HL-60 (cell line): Measurements from ENCODE around the gene SERPINE1.

Source experiments
- DNase-seq, 2 experiments: peaks; one replicate each; pipeline ENCODE4 v3.0.0-alpha.2; 2010 to 2020; ENCODE audit warnings: low read depth in 1 of 2, low spot score in 1 of 2
- H3K27ac ChIP-seq: fragments of 250-450 bp; sonication (Bioruptor Pico); replicated peaks from 2 replicates; pipeline ENCODE4 v1.5.1; 2020; ENCODE audit warnings: mild to moderate bottlenecking, moderate library complexity
- H3K27me3 ChIP-seq: fragments of 250-450 bp; sonication (Bioruptor Pico); 2 replicates; pipeline ENCODE4 v1.5.1; 2021; ENCODE audit warnings: mild to moderate bottlenecking, moderate library complexity; ENCODE audit not compliant: insufficient read depth, poor library complexity, severe bottlenecking
- H3K4me3 ChIP-seq: replicated peaks from 2 replicates; pipeline ENCODE4 v1.5.1; 2011; ENCODE audit warnings: mild to moderate bottlenecking, control low read depth, low read length; ENCODE audit not compliant: insufficient read depth
- GABPA ChIP-seq: IDR thresholded peaks from 2 replicates; pipeline ENCODE4 v1.6.1; 2012; ENCODE audit warnings: low read depth
- POLR2AphosphoS5 ChIP-seq: IDR thresholded peaks from 2 replicates; pipeline ENCODE4 v1.6.1; 2012; ENCODE audit warnings: low read depth
- SPI1 ChIP-seq: IDR thresholded peaks from 2 replicates; pipeline ENCODE4 v1.6.1; 2012; ENCODE audit warnings: low read depth, mild to moderate bottlenecking, borderline replicate concordance
- TF ChIP-seq, protein P1 (sequence below): IDR thresholded peaks from one replicate; pipeline ENCODE4 v1.5.1; 2011; ENCODE audit warnings: low read length, control low read depth, inconsistent platforms; ENCODE audit not compliant: insufficient read depth
- TF ChIP-seq, protein P2 (sequence below): IDR thresholded peaks from 2 replicates; pipeline ENCODE4 v1.6.1; 2012; ENCODE audit warnings: low read depth; ENCODE audit not compliant: insufficient replicate concordance

SERPINE1 gene

DNA sequence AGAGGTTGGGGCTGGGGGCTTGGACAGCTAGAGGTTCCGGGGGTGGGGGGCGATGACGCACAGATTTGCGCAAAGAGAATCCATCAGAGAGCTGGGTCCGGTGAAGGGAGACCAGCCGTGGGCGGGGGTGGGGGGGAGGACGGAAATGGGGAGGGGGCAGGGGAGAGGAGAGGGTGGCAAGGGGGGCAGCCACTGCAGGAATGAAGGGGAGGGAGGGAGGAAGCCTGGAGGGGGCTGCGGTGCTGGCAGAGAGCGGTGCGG lies 39.7 kb downstream of the SERPINE1 start:
- Histone ChIP-seq H3K4me3 (no peak overlapping the region), H3K27me3 (peaks cover 64% of the 10 kb centered on the region)

DNA sequence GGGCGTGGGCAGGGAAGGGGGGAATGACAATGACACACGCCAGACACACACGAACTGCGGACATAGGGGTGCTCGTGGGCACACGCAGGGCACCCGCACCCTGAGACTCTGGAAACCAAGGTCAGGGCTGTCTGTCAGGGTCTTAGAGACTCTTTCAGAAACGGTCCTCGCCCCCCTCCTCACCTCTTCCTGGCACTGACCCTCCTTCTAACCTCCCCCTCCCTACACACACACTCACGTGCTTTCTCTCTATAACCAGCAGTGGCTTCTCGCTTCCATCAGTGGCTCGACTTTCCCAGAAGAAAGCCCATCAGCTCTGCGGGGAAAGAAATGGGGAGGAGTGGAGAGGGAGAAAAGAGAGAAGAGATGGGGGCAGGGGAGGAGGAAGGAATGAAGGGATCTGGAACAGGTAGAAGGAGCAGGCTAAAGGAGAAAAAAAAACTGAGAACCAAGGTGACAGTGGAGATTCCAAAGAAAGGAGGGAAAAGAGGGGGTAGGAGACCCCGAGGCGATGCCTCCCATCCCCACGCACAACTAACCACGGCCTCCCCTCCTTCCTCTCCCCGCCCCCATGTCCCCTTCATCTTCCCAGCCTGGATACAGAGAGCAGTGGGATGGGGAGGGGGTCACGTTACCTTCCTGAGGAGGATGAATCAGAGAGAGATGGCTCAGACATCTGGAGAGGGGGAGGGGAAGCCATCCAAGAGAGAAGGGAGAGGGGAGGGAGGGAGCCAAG lies 40.2 kb downstream of the SERPINE1 start:
- no peak overlapping the region for H3K27ac ChIP-seq
- TF ChIP-seq GABPA, result no peak
- TF ChIP-seq SPI1, result no peak
- TF ChIP-seq, protein P1, sequence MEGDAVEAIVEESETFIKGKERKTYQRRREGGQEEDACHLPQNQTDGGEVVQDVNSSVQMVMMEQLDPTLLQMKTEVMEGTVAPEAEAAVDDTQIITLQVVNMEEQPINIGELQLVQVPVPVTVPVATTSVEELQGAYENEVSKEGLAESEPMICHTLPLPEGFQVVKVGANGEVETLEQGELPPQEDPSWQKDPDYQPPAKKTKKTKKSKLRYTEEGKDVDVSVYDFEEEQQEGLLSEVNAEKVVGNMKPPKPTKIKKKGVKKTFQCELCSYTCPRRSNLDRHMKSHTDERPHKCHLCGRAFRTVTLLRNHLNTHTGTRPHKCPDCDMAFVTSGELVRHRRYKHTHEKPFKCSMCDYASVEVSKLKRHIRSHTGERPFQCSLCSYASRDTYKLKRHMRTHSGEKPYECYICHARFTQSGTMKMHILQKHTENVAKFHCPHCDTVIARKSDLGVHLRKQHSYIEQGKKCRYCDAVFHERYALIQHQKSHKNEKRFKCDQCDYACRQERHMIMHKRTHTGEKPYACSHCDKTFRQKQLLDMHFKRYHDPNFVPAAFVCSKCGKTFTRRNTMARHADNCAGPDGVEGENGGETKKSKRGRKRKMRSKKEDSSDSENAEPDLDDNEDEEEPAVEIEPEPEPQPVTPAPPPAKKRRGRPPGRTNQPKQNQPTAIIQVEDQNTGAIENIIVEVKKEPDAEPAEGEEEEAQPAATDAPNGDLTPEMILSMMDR, result no peak
- TF ChIP-seq POLR2AphosphoS5, result no peak
- TF ChIP-seq, protein P2, sequence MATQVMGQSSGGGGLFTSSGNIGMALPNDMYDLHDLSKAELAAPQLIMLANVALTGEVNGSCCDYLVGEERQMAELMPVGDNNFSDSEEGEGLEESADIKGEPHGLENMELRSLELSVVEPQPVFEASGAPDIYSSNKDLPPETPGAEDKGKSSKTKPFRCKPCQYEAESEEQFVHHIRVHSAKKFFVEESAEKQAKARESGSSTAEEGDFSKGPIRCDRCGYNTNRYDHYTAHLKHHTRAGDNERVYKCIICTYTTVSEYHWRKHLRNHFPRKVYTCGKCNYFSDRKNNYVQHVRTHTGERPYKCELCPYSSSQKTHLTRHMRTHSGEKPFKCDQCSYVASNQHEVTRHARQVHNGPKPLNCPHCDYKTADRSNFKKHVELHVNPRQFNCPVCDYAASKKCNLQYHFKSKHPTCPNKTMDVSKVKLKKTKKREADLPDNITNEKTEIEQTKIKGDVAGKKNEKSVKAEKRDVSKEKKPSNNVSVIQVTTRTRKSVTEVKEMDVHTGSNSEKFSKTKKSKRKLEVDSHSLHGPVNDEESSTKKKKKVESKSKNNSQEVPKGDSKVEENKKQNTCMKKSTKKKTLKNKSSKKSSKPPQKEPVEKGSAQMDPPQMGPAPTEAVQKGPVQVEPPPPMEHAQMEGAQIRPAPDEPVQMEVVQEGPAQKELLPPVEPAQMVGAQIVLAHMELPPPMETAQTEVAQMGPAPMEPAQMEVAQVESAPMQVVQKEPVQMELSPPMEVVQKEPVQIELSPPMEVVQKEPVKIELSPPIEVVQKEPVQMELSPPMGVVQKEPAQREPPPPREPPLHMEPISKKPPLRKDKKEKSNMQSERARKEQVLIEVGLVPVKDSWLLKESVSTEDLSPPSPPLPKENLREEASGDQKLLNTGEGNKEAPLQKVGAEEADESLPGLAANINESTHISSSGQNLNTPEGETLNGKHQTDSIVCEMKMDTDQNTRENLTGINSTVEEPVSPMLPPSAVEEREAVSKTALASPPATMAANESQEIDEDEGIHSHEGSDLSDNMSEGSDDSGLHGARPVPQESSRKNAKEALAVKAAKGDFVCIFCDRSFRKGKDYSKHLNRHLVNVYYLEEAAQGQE, result no peak
- DNase-seq, result no peak
- peaks cover 69% of the 10 kb centered on the region for H3K27me3 ChIP-seq
- H3K4me3 ChIP-seq, result no peak overlapping the region

More for the DNA sequence above, 39.7 kb downstream of the SERPINE1 start:
- TF ChIP-seq GABPA, result no peak
- TF ChIP-seq, protein P2, result no peak
- TF ChIP-seq POLR2AphosphoS5, result no peak
- TF ChIP-seq SPI1, result no peak
- TF ChIP-seq, protein P1, result no peak
- no peak overlapping the region for H3K27ac ChIP-seq
- DNase-seq, result no peak

GRCh38 chr7:101167645-101168411 lies 40.9 kb downstream of the SERPINE1 start:
- H3K4me3 ChIP-seq, result no peak overlapping the region
- no peak overlapping the region for H3K27ac ChIP-seq
- H3K27me3 ChIP-seq, result peaks cover 77% of the 10 kb centered on the region
- DNase-seq, result no peak
- TF ChIP-seq GABPA (no peak), POLR2AphosphoS5 (no peak), SPI1 (no peak)
- TF ChIP-seq, protein P2, result no peak
- TF ChIP-seq, protein P1, result no peak
